KOPT-K1 (cell line): Measurements from ENCODE around the gene MTHFR.
A peak's percentile ranks its signal among the peaks of the same experiment; 100 is the strongest.
"Not testable (repeated sequence)": the region's sequence is repeated elsewhere in the genome, so short reads cannot be mapped to it uniquely, and the experiment has no call there.

Experiments used
- H3K27ac ChIP-seq: fragments of 200-600 bp; sonication (generic); 2 replicates; pipeline ENCODE4 v1.5.1; 2016; ENCODE audit warnings: antibody characterized with exemption, mild to moderate bottlenecking, low read depth, low read length; ENCODE audit not compliant: poor library complexity, severe bottlenecking
- H3K36me3 ChIP-seq: fragments of 200-600 bp; sonication (generic); 2 replicates; pipeline ENCODE4 v1.5.1; 2017; ENCODE audit warnings: antibody characterized with exemption, mild to moderate bottlenecking, low read length, moderate library complexity; ENCODE audit not compliant: insufficient read depth
- H3K9me3 ChIP-seq: fragments of 200-600 bp; sonication (generic); 2 replicates; pipeline ENCODE4 v1.5.1; 2017; ENCODE audit warnings: antibody characterized with exemption, low read length, mild to moderate bottlenecking; ENCODE audit not compliant: insufficient read depth, poor library complexity, severe bottlenecking

Gene MTHFR

GRCh38 chr1:11806307-11806936 lies 658 bp upstream of the MTHFR start:
- Histone ChIP-seq H3K9me3 (no peaks in the 10 kb centered on the region), H3K27ac (peak overlapping the region; percentile 84), H3K36me3 (peaks cover 58% of the 10 kb centered on the region)

DNA sequence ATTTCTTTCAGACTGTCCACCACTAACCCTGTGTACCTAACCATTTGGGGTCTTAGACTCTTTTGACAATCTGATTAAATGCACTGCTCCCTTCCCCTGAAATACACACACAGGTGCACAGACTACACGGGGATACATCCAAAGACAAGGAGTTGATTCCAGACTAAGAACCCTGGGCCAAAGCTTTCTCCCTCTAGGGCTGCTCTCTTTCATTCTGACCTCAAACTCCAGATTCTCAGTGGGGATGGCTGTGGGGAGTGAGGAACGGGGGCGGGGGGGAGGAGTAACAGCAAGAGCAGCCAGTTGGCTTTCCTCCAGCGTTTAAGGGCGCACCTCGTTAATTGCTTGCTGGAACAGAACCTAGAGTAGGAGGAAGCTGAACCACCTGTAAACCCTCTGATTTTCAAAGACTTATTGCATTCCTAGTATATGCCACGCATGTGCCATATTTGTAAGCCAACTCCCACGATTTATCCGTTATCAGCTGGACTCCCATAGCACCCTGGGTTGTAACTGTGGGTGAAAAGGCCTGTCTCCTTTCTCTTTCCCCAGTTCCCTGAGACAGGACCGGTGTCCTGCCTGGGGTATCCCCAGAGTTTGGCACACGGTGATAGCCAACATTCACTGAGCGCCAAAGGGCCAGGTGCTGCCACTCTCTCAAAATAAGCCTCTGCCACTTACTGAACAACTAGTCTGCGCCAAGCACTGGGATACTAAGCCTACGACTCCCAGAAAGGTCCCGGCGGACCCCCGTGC lies 920 bp downstream of the MTHFR start:
- Histone ChIP-seq H3K36me3 (peaks cover 58% of the 10 kb centered on the region), H3K27ac (peak overlapping the region; percentile 84), H3K9me3 (no peaks in the 10 kb centered on the region)

- peaks cover 58% of the 10 kb centered on the region for H3K36me3 ChIP-seq
- peak overlapping the region; percentile 84 for H3K27ac ChIP-seq
- not testable (repeated sequence) for H3K9me3 ChIP-seq
Observed at GRCh38 chr1:11803924-11804665, 1.7 kb downstream of the MTHFR start.

DNA sequence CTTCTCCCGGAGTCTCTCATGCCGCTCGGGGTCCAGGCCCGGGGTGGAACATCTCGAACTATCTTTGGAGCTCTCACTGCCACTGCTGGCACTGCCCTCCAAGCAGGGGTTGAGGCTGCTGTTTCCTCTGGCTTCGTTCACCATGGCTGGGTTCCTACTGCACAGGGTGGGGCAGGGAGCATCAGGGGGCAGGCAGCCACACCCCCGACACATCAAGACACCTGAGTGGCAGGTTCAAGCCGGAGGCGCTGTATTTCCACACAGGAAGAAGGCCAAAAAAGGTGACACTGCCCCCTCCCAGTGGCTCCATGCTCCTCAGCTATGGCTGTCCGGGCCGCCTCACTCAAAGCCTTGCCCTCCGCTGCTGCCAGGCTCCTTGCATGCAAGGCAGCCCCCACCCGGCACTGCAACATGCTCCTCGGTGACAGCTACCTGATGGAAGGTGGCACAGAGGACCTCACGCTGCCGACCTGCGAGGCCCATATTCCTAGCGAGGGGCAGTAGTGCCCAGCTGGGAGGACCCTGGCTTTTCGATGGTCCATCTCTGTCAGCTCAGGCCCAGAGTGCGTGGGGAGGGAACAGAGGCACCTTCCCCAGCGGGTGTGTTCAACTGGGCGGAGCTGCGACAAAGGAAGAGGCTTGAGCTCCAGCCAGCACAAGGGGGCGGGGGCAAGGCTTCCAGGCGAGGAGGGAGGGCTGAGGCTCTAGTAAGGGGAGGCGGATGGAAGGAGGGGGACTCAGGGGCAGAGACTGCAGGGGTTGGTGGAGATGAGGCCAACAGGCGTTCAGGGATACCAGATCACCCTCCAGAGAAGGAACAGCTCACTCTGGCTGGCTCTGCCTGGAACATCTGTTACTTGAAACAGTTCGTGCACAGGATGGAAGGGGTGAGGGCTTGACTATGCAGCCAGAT lies 2.5 kb downstream of the MTHFR start:
- Histone ChIP-seq H3K27ac (peak overlapping the region; percentile 36), H3K9me3 (no peaks in the 10 kb centered on the region), H3K36me3 (peaks cover 58% of the 10 kb centered on the region)

DNA sequence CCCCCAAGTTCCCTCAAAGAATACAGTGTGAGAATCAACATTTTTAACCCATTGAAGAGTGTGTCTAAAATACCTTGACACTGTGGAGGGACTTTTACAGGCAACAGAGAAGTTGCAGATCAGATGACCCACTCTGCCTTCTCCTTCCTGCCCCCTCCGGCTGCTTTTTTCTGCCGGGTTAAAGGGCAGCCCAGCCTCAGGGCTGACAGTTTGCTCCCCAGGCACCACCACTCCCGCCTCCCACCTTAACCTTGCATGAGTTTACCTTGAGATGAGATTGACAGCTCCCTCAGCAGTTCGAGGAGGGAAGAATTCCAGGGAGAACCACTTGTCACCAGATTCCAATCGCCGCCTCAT lies 3.2 kb downstream of the MTHFR start:
- Histone ChIP-seq H3K9me3 (no peaks in the 10 kb centered on the region), H3K27ac (no peak overlapping the region), H3K36me3 (peaks cover 51% of the 10 kb centered on the region)

DNA sequence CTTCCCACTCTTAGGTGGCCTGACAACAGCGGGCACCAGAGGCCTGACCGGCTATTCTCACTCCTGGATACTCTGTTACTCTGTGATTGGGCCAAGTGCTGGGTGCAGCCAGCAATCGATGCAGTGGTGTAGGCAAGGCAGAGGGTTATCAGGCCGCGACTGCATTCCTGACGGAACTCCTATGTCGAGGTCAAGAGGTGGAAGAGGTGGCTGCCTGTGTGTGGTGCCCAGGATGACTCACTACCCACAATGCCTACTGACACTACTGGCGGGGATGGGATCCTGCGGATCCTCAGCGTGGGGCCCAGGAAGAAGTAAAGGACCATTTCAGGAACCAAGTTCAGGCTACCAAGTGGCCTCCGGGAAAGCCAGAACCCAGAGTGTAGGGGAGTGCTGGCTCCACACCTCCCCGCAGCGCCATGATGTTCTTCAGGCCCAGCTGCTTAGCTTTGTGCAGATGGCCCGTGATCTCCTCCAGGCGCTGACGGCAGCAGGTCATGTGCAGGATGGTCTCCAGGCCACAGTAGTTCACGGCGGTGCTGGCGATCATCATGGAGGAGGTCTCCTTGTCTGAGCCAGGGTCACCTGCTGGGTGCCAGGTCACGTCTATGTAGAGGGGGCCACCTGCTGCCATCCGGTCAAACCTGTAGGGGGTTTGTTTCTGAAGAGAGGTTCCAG lies 4.9 kb downstream of the MTHFR start:
- no peaks in the 10 kb centered on the region for H3K9me3 ChIP-seq
- no peak overlapping the region for H3K27ac ChIP-seq
- H3K36me3 ChIP-seq = peaks cover 51% of the 10 kb centered on the region

DNA sequence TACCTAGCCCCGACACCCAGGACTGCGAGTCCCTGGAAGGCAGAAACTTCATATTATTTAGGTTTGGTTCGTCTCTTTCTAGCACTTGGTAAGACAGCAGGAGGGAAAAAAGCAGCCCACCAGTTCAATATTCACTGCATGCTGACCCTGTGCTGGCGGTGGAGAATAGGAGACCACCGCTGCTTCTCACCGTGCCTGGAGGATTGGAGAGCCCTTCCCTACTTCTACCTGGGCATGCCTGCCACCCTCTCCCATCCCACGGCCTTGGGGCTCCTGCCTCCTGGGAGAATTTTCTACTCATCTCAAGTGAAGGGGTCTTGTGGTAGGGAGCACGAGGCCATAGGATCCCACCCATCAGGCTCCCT lies 5.4 kb downstream of the MTHFR start:
- H3K27ac ChIP-seq = no peak overlapping the region
- no peaks in the 10 kb centered on the region for H3K9me3 ChIP-seq
- peaks cover 57% of the 10 kb centered on the region for H3K36me3 ChIP-seq

- no peak overlapping the region for H3K27ac ChIP-seq
- H3K36me3 ChIP-seq = peaks cover 61% of the 10 kb centered on the region
- no peaks in the 10 kb centered on the region for H3K9me3 ChIP-seq
Observed at GRCh38 chr1:11799896-11800295, 5.9 kb downstream of the MTHFR start.

- Histone ChIP-seq H3K9me3 (no peaks in the 10 kb centered on the region), H3K36me3 (peaks cover 69% of the 10 kb centered on the region), H3K27ac (no peak overlapping the region)
Observed at GRCh38 chr1:11799099-11799498, 6.7 kb downstream of the MTHFR start.

GRCh38 chr1:11797525-11798216 lies 8.1 kb downstream of the MTHFR start:
- peaks cover 78% of the 10 kb centered on the region for H3K36me3 ChIP-seq
- no peak overlapping the region for H3K27ac ChIP-seq
- H3K9me3 ChIP-seq = no peaks in the 10 kb centered on the region

DNA sequence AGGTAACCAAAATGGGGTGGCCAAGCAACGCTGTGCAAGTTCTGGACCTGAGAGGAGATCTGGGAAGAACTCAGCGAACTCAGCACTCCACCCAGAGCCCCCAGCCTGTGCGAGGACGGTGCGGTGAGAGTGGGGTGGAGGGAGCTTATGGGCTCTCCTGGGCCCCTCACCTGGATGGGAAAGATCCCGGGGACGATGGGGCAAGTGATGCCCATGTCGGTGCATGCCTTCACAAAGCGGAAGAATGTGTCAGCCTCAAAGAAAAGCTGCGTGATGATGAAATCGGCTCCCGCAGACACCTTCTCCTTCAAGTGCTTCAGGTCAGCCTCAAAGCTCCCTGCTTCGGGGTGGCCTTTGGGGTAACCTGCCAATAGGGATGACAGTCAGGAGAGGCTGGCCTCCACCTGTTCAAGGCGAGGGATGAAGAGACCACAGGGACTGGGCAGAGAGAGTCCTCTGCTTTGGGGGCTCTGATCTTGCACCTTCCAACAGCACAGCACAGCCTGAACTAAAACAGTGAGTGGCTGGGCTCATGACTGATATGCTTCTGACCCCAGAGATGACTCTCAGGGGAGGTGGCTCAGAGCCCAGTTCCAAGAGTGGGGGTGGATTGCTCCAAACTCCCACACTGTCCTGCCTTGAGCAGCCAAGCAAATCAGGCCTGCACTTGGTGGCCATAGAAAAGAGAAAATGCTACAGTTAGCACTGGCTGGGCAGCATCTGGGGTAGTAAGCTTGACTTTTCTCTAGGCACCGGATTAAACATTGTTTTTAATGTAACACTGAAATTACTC lies 9.5 kb downstream of the MTHFR start:
- peaks cover 75% of the 10 kb centered on the region for H3K36me3 ChIP-seq
- no peaks in the 10 kb centered on the region for H3K9me3 ChIP-seq
- no peak overlapping the region for H3K27ac ChIP-seq

GRCh38 chr1:11795238-11795890 lies 10.4 kb downstream of the MTHFR start:
- no peaks in the 10 kb centered on the region for H3K9me3 ChIP-seq
- H3K36me3 ChIP-seq = peaks cover 74% of the 10 kb centered on the region
- H3K27ac ChIP-seq = no peak overlapping the region
